GM18511 (cell line): ENCODE results near the gene MBP.

ENCODE experiments used
- ATAC-seq: cut with Tn5 transposase; IDR thresholded peaks from one replicate; pipeline ENCODE4 v1.9.1; 2021; ENCODE audit warnings: mild to moderate bottlenecking, moderate library complexity; ENCODE audit not compliant: unreplicated experiment

MBP gene

GRCh38 chr18:77135339-77136075 is 2.9 kb upstream of the MBP start:
- no peak for ATAC-seq

DNA sequence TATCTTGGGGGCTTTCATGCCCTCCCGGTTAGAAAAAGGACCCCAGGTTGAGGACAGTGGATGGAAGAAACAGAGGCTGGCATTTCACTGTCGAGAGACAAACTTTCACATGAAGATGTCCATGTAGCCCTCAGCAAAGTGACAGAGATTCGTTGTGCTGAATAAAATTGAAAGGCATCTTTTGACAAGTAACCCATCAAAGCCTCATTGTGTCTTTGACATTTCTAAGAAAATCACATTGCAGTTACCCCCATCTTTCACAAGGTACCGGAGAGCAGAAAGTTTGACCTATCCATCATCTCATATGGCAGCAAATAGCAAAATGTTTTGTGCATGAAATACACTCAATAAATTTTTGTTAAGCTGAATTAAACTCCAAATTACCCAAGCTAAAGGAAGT is 2.0 kb upstream of the MBP start:
- no peak for ATAC-seq

GRCh38 chr18:77133835-77134496 is 1.4 kb upstream of the MBP start:
- no peak for ATAC-seq

DNA sequence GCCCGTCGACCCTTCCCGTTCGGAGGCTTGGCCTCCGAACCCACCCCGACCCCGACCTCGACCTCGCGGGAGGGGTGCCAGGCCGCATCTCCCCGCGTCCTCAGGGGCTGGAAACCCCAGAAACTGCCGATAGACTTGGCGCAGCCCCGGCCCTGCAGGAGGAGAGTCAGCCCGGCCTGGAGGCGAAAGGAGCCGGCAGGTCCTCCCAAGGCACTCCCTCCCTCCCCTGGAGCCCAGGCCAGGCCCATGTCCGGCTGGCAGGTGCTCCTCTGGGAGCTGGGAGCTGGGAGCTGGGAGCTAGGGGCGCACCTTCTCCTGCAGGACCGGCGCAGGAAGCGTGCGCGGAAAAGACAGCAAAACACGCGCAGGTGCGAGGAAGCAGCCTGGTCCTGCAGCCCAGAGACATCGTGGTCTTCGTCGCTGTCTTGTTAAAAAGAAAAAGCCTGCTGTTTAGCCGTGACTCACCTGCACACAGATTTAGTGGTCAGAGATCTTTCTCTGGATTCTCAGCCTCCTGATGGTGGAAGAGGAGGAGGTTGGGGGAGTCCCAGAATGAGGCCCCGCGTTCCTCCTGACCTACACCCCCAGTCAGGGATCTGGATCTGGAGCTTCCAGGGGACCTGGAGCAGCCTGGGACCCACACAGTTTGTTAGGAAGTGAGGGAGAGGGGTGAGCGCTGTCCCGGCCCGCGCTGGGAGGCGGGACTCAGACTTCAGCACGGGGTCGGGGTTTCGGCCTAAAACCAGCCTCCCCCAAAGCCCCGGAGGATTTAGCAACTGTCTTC is 660 bp upstream of the MBP start:
- ATAC-seq, result no peak

- ATAC-seq, result peak; percentile 61
These were observed 773 bp downstream of the MBP start for GRCh38 chr18:77131652-77132368.

DNA sequence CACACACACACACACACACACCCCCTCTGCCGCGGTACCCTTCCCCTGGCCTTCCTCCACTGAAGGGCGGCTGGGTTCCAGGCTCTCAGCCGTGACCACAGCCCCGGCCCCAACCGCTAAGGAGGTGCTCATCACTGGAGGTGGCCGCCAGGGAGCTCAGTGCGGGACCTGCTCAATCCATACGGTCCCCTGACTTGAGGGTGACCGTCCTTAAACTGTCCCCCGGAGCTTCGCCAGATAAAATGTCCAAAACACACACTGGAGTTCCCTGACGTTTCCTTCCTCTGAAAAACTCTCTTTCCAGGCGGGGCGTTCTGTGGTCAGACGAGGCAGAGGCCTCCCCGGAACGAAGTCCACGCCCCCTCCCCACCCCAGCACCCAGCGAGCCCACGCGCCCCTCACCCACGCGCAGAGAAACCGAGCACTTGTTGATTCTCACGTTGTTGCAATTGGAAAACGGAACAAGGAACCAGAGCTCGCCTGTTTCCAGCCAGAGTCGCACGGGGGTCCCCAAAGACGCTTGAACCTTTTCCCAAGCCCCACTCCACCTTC is 1.4 kb downstream of the MBP start:
- ATAC-seq, result peak; percentile 10

- no peak for ATAC-seq
These were observed 2.1 kb downstream of the MBP start for GRCh38 chr18:77130229-77131099.

DNA sequence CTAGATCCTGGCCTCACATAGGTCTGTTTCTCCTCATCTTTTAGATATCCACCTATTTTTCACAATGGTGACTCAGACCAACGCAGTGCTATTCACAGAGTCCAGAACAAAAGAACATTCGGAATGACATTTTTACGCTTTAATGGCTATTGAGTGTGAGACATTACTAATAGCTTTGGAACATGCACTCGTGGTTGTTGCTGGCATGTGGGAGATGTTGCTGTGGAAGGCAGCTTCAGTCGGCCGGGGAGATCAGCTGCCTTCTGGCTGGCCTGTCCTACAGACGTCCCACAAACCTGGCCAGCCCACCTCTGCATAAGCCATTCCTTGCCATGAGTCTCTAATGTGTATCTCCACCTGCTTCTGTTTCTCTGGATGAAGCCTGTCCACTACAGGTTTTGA is 3.4 kb downstream of the MBP start:
- ATAC-seq, result no peak

- ATAC-seq, result peak; percentile 32
These were observed 4.6 kb downstream of the MBP start for GRCh38 chr18:77127769-77128671.

GRCh38 chr18:77124452-77124922 is 8.1 kb downstream of the MBP start:
- peak; percentile 64 for ATAC-seq

DNA sequence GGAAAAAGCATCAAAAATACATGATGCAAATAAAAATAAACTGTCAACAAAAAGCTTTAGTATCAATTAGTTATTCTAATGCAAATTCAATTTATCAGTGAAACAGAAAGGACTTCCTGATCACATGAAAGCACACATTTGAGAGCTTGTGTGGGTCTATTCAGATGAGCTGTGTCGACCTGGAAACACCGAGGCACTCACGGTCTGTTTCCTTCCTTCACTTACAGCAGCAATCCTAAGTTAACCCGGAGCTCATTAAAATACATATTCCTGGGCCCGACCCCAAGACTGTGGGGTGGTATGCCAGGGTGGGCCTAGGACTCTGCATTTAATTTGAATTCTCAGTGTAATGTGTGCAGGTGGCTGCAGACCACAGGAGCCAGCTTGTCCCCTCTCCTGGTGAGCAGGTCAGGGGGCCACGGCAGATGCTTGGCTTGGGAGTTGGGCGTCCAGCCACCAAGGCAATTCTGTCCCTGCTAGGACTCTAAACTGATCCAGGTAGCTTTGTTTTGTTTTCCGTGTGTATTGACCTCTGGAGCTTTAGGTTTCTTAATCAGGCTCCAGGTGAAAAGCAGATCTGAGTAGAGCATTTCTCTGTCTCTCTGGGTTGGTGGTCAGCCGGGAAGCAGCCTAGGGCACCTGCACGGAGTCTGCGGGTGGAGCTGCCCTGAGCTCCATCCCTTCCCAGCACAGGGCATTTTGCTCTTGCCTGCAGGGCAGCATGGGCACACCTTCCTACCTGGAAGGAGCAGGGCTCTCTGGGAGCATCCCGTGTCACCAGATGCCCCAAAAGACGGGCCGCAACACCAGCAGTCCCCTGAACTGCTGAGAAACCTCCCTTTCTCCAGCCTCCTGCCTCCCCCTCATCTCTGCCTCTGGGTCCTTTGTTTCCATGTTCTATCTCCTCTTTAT is 9.0 kb downstream of the MBP start:
- ATAC-seq, result peak; percentile 15

- ATAC-seq, result no peak
These were observed 11.1 kb downstream of the MBP start for GRCh38 chr18:77121523-77121922.

DNA sequence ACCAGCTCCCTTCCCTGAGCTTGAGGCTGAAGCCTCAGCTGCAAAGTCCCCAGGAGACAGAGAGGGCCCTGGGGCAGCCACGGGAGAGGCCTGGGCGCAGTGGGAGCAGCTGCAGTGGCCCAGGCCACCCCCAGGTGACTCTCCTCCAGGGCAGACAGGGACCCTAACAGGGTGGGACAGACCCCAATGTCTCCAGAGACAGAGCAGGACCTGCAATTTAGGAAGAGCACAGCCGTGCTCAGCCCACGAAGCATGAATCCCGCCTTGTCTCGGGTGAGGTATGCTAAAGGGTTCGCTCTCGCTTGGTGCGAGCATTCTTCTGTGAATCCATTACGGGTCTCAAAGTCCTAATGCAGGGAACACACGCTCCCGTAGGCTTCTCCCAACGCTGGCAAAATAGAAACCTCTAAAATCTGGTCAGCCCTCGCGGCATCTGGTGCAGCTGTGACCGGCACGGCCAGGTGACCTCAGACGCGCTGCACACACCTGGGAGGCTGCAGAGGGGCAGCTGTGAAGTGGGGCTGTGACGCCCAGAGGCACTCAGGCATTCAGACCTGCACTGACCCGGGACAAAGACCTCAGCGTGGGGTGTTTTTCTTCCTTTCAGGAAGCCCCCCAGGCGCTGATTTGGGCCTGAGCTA is 12.6 kb downstream of the MBP start:
- no peak for ATAC-seq

- ATAC-seq, result no peak
These were observed 13.3 kb downstream of the MBP start for GRCh38 chr18:77119101-77119850.

DNA sequence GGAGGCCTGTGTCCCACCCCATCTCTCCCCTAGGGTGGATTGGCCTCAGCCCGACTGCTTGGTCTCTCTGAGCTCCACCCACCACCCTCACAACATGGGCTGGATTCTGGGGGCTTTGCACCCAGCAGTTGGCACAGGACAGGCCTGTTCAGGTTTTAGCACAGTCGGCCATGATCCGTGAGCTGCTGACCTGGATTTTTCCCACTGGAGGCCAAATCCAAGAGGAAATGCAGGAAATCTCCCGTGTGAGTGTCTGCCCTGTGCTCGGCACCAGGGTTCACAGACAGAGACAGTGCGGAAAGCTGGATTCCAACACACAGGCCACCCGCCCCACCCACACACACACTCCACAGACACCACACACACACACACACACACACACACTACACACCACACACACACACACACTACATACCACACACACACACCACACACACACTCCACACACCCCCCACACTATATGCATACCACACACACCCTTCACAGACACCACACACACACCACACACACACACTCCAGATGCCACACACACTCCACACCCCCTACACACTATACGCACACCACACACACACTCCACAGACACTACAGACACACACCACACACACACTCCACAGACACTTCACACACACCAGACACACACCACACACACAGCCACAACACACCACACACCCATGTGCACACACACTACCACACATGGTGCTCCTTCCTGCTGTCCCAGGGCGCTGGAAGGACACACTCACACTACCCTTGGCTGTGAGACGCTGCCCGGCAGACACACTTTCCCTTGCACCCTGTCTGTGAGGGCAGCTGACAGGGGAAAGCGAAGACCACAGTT is 14.1 kb downstream of the MBP start:
- no peak for ATAC-seq
